Heart left ventricle (tissue), 16 donors: Measurements from ENCODE around the gene TMEM82. TPM values are rescaled to one million over a fixed set of nuclear protein-coding genes. Genes with fewer than 3 reads are reported as not detected.

Source experiments
- ATAC-seq, 4 donors: fragments of 200-7000 bp; cut with Tn5 transposase; one replicate each; pipeline ENCODE4 v1.9.1; 2020 to 2022; ENCODE audit warnings: moderate library complexity in 4 of 4, mild to moderate bottlenecking in 3 of 4, moderate number of reproducible peaks in 1 of 4
- DNase-seq, 5 donors: peaks; one replicate each; pipeline ENCODE4 v3.0.0-alpha.2; 2020
- H3K27ac ChIP-seq, 12 donors: fragments of 200-600 bp; sonication (generic) in 4 of 12; one replicate each; pipeline versions ENCODE4 v1.5.0 to v1.8.0; 2016 to 2022; ENCODE audit warnings: mild to moderate bottlenecking in 2 of 12
- H3K27me3 ChIP-seq, 9 donors: fragments of 200-600 bp; sonication (generic) in 2 of 9; one replicate each; pipeline versions ENCODE4 v1.5.1 to v1.8.0; 2016 to 2022; ENCODE audit warnings: mild to moderate bottlenecking in 3 of 9
- H3K36me3 ChIP-seq, 9 donors: fragments of 200-600 bp; sonication (generic) in 2 of 9; one replicate each; pipeline versions ENCODE4 v1.5.0 to v1.8.0; 2018 to 2022; ENCODE audit warnings: mild to moderate bottlenecking in 2 of 9
- H3K4me1 ChIP-seq, 12 donors: fragments of 200-600 bp; sonication (generic) in 4 of 12; one replicate each; pipeline versions ENCODE4 v1.5.0 to v1.8.0; 2016 to 2022; ENCODE audit warnings: mild to moderate bottlenecking in 3 of 12
- H3K4me3 ChIP-seq, 12 donors: fragments of 200-600 bp; sonication (generic) in 4 of 12; one replicate each; pipeline versions ENCODE4 v1.5.0 to v1.8.0; 2017 to 2022; ENCODE audit warnings: mild to moderate bottlenecking in 9 of 12, moderate library complexity in 4 of 12
- H3K9me3 ChIP-seq, 12 donors: fragments of 200-600 bp; sonication (generic) in 4 of 12; one replicate each; pipeline versions ENCODE4 v1.5.0 to v1.8.0; 2016 to 2022; ENCODE audit warnings: mild to moderate bottlenecking in 1 of 12
- POLR2A ChIP-seq, 2 donors: fragments of 450-650 bp; IDR thresholded peaks; one replicate each; pipeline ENCODE4 v1.6.1; 2017; ENCODE audit warnings: antibody characterized with exemption in 2 of 2, mild to moderate bottlenecking in 2 of 2, moderate library complexity in 2 of 2
- WGBS, 4 donors: extraction: QIAGEN DNeasy Blood & Tissue Kit in 2 of 4; methylation state at CpG; one replicate each; pipeline versions ENCODE4 v1.1.5 to v1.1.7; 2013 to 2018; 5-methylcytosine and 5-hydroxymethylcytosine counted together
- intact Hi-C, 10 donors: fragments of 100-400 bp; cut with DNase I; formaldehyde crosslinking; loops; one replicate each; pipeline versions ENCODE4 v1.11.1 to v1.14.2; 2022
- polyA plus RNA-seq, 2 donors: library from polyadenylated mRNA; stranded (reverse); fragments of 200-250 nt; gene quantifications; one replicate each; pipeline ENCODE4 v1.2.3, GENCODE V29; 2013
- total RNA-seq, 9 donors: library from RNA; depleted of rRNA in 2 of 9; stranded (reverse); fragments of >200 nt in 2 of 9; fragmentation: NEBNext Ultra II Directional in 3 of 9; extraction: Animal tissue kit (Norgen Biotek cat#: 25700) in 3 of 9; gene quantifications; one replicate each; pipeline versions ENCODE4 v1.1.0 to v1.2.4, GENCODE V29; 2016 to 2023
- TF ChIP-seq, protein P1 (sequence below), 12 donors: fragments of 200-600 bp; sonication (generic) in 4 of 12; IDR thresholded peaks; one replicate each; pipeline versions ENCODE4 v1.5.0 to v1.8.0; 2018 to 2022; ENCODE audit warnings: antibody characterized with exemption in 12 of 12, mild to moderate bottlenecking in 5 of 12
- donor health status: ischemic (EF 13 %, LVEDD 7.1; RV severe dilation, severe dysfunction).
- donor health status: healthy with polysubstance abuse.
- donor health status: DM: no; HTN: yes; CAD: no.
- donor health status: DM: no; HTN: no; CAD: no.
- donor health status: ischemic (EF 25% LVEDD 6.9; RV normal size, moderate dysfunction).
- donor health status: ischemic (EF 25% LVEDD 5.7; RV mildly dilated, moderate dysfunction).
- donor health status: healthy.
- donor health status: DM: yes; HTN: yes; CAD: no.
- donor health status: ischemic (EF 35%, LVEDD 5.7; RV mildly dilated, moderate dysfunction).
- donor health status: nonischemic (EF 11% LVEDD 7.7; RV severe dilation, severe dysfunction).
- donor health status: DM: yes; HTN: yes; CAD: no.
- donor health status: PGD.
- donor health status: ischemic (EF 29% LVEDD 5.4; RV normal size, mild dysfunction).
- donor health status: nonischemic (EF 23%, LVEDD 6.1; RV moderate dilation, normal function).

The TMEM82 gene
- total and polyA plus RNA-seq, 11 donors = not detected

DNA sequence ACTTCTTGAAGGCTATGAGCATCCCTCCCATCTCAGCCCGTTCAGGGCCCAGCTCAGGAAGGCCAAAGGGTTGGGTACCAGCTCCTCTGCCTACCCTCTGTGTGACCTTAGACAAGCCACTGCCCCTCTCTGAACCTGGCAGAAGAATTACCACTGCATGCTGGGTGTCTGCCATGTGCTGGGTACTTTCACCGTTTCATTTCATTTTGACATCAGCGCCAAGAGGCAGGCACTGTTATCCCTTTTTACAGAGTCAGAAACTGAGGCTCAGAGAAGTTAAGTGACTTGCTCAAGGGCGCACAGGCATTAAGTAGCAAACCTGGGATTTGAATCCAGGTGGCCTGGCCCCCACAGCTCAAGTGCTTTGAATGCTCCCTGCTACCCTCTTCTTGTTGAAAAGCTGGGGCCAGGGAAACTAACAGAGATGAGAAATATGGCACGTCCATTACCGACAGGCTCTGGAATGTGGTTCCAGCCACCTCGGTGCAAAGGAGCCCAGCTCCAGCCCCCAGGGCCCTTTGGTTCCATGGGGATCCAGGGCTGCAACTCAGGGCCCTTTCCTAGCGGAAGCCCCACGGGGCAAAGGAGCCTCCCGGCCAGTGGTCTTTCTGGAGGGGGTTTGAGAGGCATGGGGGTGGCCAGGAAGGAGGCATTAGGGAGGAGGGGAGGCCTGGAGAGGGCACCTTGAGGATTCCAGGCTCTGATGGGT lies 6.5 kb downstream of the TMEM82 start:
- TF ChIP-seq, protein P1, sequence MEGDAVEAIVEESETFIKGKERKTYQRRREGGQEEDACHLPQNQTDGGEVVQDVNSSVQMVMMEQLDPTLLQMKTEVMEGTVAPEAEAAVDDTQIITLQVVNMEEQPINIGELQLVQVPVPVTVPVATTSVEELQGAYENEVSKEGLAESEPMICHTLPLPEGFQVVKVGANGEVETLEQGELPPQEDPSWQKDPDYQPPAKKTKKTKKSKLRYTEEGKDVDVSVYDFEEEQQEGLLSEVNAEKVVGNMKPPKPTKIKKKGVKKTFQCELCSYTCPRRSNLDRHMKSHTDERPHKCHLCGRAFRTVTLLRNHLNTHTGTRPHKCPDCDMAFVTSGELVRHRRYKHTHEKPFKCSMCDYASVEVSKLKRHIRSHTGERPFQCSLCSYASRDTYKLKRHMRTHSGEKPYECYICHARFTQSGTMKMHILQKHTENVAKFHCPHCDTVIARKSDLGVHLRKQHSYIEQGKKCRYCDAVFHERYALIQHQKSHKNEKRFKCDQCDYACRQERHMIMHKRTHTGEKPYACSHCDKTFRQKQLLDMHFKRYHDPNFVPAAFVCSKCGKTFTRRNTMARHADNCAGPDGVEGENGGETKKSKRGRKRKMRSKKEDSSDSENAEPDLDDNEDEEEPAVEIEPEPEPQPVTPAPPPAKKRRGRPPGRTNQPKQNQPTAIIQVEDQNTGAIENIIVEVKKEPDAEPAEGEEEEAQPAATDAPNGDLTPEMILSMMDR (IDR thresholded peaks at IDR 0.05) = no peak
- no peak for TF ChIP-seq POLR2A (IDR thresholded peaks at IDR 0.05)
- peaks cover 0 to 18% (median 5%) of the 10 kb centered on the region in 12 donors for H3K4me1 ChIP-seq
- H3K36me3 ChIP-seq = no peaks in the 10 kb centered on the region
- peak overlapping the region in 3 of 12 donors; percentile 32 to 59 (median 34) for H3K27ac ChIP-seq
- H3K4me3 ChIP-seq = no peak overlapping the region
- ATAC-seq (no peak), DNase-seq (no peak)
- intact Hi-C loops = loop anchor here in 2 of 10 donors (10.0 kb wide), 1 partner anchor 154 kb away; no protein-coding TSS in a partner anchor
- no peaks in the 10 kb centered on the region for H3K9me3 ChIP-seq
- 80 to 92% (median 88%) methylated on average over 10 of the region's 10 CpGs for WGBS, 4 donors
- H3K27me3 ChIP-seq = no peaks in the 10 kb centered on the region

DNA sequence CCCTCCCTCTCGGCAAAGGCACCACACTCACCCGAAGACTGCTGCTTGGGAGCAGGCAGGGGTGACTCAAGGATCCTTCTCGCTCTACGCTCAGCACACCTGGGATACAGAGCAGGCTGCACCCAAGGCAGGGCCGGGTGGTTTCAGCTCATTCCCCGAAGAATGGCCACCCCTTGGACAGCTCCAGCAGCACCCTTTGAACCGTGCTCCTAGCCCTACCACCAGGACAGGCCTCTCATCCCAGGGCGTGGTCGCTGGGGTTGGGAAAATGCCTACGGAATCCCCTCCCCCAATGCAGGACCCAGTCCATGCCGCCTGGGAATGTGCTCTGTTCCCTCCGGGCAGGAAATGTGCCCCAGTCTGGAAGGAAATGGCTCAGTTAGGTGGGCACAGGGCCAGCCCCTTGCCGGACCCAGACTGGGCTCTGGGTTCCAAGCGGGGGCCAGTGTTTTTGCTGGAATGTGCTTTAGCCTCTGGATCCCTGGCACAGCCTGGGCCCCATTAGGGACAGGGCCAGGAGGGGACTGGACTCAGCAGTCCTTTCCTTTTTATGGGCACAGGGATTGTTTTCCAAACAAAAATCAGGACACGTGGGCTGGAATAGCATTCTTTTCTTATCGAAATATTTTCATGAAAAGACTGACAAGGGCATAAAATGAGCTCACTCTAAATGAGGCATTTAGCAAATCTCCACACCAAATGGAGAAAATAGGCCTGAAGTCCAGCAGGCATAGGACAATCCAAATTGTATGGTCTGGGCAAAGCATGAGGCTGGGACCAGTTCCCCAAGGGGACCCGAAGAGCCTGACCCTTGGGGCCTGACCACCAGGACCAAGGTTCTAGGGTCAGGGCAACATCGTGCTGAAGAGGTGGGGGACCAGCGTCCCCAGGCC lies 7.3 kb downstream of the TMEM82 start:
- Histone ChIP-seq H3K27me3 (no peaks in the 10 kb centered on the region), H3K4me3 (no peak overlapping the region), H3K27ac (peak overlapping the region in 3 of 12 donors; percentile 32 to 73 (median 42)), H3K4me1 (peaks cover 0 to 18% (median 5%) of the 10 kb centered on the region in 12 donors), H3K36me3 (no peaks in the 10 kb centered on the region), H3K9me3 (no peaks in the 10 kb centered on the region)
- intact Hi-C loops = loop anchor here in 3 of 10 donors (10.0 kb wide), 1 partner anchor 155 kb away; no protein-coding TSS in a partner anchor
- WGBS, 4 donors = 67 to 83% (median 72%) methylated on average over 14 to 19 of the region's 19 CpGs
- TF ChIP-seq, protein P1 (IDR thresholded peaks at IDR 0.05) = no peak
- no peak for TF ChIP-seq POLR2A (IDR thresholded peaks at IDR 0.05)
- ATAC-seq (peak; percentile 3 to 70 (median 22)), DNase-seq (no peak)

DNA sequence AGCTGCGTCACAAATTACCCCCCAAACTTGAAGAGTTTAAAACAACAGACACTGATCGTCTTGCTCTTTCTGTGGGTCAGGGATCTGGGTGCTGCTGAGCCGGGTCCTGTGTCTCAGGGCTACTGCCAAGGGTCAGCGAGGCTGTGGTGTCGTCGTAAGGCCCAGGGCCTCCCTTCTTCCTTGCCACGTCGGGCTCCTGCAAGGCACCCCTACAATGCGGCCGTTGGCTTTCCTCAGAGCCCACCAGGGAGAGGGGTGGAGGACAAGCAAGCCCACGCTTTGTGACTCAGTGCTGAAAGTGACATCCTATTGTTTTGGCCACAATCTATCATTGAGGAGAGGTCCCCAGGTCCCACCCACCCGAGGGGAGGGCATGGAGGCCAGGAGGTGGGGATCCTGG lies 8.6 kb downstream of the TMEM82 start:
- peaks cover 0 to 4% (median 0%) of the 10 kb centered on the region in 9 donors for H3K27me3 ChIP-seq
- H3K9me3 ChIP-seq = no peaks in the 10 kb centered on the region
- H3K27ac ChIP-seq = no peak overlapping the region
- no peak for DNase-seq
- no peak overlapping the region for H3K4me3 ChIP-seq
- TF ChIP-seq, protein P1 (IDR thresholded peaks at IDR 0.05) = no peak
- TF ChIP-seq POLR2A (IDR thresholded peaks at IDR 0.05) = no peak
- H3K4me1 ChIP-seq = peaks cover 0 to 18% (median 5%) of the 10 kb centered on the region in 12 donors
- WGBS, 4 donors = 89 to 91% (median 91%) methylated on average over 4 to 12 of the region's 12 CpGs
- intact Hi-C loops = loop anchor here in 1 of 10 donors (10.0 kb wide), 1 partner anchor 156 kb away; no protein-coding TSS in a partner anchor
- peak in 1 of 4 donors; percentile 4 for ATAC-seq
- no peaks in the 10 kb centered on the region for H3K36me3 ChIP-seq

DNA sequence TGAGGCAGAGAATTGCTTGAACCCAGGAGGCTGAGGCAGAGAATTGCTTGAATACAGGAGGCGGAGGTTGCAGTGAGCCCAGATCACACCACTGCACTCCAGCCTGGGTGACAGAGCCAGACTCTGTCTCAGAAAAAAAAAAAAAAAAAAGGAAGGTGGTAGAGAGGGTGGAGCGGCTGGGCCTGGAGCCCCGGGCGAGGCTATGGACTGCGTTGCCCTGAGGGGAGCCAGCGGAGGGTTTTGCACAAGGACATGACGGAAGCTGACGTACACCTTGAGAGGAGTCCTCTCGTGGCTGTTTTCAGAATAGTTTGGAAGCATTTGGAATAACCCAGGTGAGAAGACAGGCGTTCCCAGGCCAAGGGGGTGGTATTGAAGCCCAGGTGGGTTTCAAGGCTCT lies 9.4 kb downstream of the TMEM82 start:
- no peak for TF ChIP-seq POLR2A (IDR thresholded peaks at IDR 0.05)
- TF ChIP-seq, protein P1 (IDR thresholded peaks at IDR 0.05) = no peak
- Histone ChIP-seq H3K27me3 (peaks cover 0 to 9% (median 0%) of the 10 kb centered on the region in 9 donors), H3K27ac (no peak overlapping the region), H3K9me3 (no peaks in the 10 kb centered on the region), H3K36me3 (no peaks in the 10 kb centered on the region), H3K4me1 (peaks cover 0 to 19% (median 5%) of the 10 kb centered on the region in 12 donors), H3K4me3 (no peak overlapping the region)
- 88 to 95% (median 91%) methylated on average over 10 of the region's 10 CpGs for WGBS, 4 donors
- intact Hi-C loops = loop anchor here in 1 of 10 donors (10.0 kb wide), 1 partner anchor 157 kb away; no protein-coding TSS in a partner anchor
- no peak for DNase-seq
- ATAC-seq = no peak
